ENCODE results near the gene SORCS2.

SORCS2 gene

DNA sequence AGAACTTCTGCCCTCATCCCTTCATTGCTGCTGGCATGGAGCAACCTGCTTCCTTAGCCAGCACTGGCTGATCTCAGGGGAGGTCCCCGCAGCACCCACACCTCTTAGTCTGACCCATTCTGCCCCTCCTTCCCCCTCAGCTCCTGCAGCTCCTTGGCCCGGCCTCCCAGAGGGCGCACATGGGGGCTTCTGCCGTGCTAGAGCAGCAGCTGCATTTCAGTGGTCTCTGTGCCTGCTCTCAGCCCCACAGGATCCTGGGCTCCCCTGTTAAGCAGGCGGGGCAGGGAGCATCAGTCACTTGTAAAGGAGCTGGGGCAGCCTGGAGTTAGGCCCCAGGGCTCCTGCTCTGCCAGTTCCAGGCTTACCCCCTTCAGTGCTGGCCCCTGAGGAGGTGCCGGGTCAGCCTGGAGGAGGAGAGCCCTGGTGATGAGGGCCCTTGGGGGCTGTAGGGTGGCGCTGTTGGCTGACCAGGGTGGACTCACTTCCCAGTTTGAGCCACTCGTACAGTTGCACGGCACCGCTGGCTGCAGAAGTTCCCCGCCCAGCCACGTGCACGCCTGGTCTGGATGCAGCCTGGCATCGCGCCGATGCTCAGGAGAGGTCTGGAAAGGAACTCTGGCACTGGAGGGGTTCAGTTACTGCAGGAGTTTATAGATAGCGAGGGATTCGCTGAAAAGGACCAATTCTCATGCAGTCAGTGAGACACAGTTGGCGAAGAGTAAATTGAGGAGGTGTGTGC, 327.5 kb downstream of the SORCS2 start:
- no peak for TF ChIP-seq EGR1 (IDR thresholded peaks at IDR 0.05)
- no peak for TF ChIP-seq YY1 (IDR thresholded peaks at IDR 0.05; ENCODE audit: low read depth)
- TF ChIP-seq, protein P1, sequence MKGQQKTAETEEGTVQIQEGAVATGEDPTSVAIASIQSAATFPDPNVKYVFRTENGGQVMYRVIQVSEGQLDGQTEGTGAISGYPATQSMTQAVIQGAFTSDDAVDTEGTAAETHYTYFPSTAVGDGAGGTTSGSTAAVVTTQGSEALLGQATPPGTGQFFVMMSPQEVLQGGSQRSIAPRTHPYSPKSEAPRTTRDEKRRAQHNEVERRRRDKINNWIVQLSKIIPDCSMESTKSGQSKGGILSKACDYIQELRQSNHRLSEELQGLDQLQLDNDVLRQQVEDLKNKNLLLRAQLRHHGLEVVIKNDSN (IDR thresholded peaks at IDR 0.05) = no peak
- TF ChIP-seq, protein P2, sequence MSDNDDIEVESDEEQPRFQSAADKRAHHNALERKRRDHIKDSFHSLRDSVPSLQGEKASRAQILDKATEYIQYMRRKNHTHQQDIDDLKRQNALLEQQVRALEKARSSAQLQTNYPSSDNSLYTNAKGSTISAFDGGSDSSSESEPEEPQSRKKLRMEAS (IDR thresholded peaks at IDR 0.05) = no peak
- TF ChIP-seq CREB1 (IDR thresholded peaks at IDR 0.05; ENCODE audit: low read depth) = no peak
- no peak for TF ChIP-seq TCF12 (IDR thresholded peaks at IDR 0.05; ENCODE audit: low read depth)

DNA sequence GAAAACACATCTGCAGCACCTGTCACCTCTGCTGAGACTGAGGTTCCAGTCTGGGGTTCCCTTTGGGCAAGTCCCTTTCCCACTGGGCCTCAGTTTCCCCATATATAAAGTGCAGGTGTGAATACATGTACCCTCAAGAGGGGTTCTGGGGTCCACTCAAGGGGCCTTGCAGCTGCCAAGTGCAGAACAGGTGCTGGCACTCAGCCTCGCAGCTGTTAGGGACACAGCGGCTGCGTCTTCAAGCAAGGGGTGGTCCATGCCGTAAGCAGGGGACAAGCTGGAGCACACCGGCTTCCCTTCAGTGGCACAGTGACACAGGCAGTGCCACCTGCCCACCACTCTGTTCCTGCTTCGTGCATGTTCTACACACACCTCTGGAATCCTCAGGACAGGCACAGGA, 329.3 kb downstream of the SORCS2 start:
- TF ChIP-seq, protein P3, sequence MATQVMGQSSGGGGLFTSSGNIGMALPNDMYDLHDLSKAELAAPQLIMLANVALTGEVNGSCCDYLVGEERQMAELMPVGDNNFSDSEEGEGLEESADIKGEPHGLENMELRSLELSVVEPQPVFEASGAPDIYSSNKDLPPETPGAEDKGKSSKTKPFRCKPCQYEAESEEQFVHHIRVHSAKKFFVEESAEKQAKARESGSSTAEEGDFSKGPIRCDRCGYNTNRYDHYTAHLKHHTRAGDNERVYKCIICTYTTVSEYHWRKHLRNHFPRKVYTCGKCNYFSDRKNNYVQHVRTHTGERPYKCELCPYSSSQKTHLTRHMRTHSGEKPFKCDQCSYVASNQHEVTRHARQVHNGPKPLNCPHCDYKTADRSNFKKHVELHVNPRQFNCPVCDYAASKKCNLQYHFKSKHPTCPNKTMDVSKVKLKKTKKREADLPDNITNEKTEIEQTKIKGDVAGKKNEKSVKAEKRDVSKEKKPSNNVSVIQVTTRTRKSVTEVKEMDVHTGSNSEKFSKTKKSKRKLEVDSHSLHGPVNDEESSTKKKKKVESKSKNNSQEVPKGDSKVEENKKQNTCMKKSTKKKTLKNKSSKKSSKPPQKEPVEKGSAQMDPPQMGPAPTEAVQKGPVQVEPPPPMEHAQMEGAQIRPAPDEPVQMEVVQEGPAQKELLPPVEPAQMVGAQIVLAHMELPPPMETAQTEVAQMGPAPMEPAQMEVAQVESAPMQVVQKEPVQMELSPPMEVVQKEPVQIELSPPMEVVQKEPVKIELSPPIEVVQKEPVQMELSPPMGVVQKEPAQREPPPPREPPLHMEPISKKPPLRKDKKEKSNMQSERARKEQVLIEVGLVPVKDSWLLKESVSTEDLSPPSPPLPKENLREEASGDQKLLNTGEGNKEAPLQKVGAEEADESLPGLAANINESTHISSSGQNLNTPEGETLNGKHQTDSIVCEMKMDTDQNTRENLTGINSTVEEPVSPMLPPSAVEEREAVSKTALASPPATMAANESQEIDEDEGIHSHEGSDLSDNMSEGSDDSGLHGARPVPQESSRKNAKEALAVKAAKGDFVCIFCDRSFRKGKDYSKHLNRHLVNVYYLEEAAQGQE (IDR thresholded peaks at IDR 0.05; ENCODE audit: low read depth) = no peak

DNA sequence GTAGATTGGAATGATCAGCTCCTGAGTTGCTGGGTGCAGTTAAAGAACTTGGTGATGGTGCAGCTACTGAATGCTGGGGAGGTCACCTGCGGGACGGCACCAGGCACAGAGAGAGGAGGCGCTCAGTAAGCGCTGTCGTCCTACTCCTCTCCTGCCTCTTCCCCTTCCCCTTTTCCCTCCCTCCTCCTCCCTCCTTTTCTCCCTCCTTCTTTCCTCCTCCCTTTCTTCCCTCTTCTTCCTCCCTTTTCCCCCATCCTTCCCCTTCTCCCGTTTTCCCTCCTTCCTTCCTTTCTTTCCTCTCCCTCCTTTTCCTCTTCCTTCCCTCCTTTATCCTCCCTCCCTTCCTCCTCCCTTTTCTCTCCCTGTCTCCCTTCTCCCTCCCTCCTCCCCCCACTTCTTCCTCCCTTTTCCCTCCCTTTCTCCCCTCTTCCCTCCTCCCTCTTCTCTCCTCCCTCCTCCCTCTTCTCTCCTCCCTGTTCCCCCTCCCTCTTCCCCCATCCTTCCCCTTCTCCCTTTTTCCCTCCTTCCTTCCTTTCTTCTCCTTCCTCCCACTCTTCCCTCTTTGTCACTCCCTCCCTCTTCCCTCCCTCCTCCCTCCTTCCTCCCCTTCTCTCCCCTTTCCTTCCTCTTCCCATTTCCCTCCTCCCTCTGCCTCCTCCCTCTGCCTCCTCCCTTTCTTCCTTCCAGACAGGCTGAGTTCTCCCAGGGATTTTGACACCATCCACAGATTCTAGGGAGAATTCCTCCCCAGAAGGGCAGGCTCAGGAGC, 330.3 kb downstream of the SORCS2 start:
- TF ChIP-seq YY1 (IDR thresholded peaks at IDR 0.05; ENCODE audit: low read depth) = no peak
- TF ChIP-seq, protein P2 (IDR thresholded peaks at IDR 0.05) = no peak
- no peak for TF ChIP-seq ZBTB7A (IDR thresholded peaks at IDR 0.05; ENCODE audit: low read depth)
- TF ChIP-seq, protein P1 (IDR thresholded peaks at IDR 0.05) = no peak
- no peak for TF ChIP-seq EP300 (IDR thresholded peaks at IDR 0.05; ENCODE audit: borderline replicate concordance)
- no peak for TF ChIP-seq TAF1 (IDR thresholded peaks at IDR 0.05; ENCODE audit: low read depth)

DNA sequence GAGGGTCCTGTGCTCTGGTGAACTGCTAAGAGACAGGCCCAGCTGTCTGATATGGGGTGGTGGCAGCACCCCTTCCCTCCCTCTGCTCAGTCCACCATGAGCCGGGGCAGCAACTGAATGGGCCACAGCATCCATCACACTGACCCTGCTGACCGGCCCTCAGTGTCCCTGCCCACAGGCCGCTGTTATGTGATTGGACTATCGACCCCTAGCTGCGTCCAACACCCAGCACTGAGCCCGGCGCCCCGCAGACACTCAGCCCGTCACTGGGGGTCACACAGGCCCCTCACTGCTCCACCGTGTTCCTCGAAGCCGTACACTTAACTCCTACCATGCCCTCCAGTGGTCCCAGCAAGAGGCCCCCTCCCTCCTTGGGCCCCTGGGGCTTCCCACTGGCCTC, 331.2 kb downstream of the SORCS2 start:
- no peak for TF ChIP-seq TEAD4 (IDR thresholded peaks at IDR 0.05)
- no peak for TF ChIP-seq YY1 (IDR thresholded peaks at IDR 0.05; ENCODE audit: low read depth)
- TF ChIP-seq, protein P3 (IDR thresholded peaks at IDR 0.05; ENCODE audit: low read depth) = no peak
- TF ChIP-seq CREB1 (IDR thresholded peaks at IDR 0.05; ENCODE audit: low read depth) = no peak
- TF ChIP-seq, protein P1 (IDR thresholded peaks at IDR 0.05) = no peak
- no peak for TF ChIP-seq RAD21 (IDR thresholded peaks at IDR 0.05; ENCODE audit: low read depth)
- TF ChIP-seq NFIC (IDR thresholded peaks at IDR 0.05) = no peak
- TF ChIP-seq TAF1 (IDR thresholded peaks at IDR 0.05; ENCODE audit: low read depth) = no peak
- TF ChIP-seq, protein P2 (IDR thresholded peaks at IDR 0.05) = no peak
- no peak for TF ChIP-seq EP300 (IDR thresholded peaks at IDR 0.05; ENCODE audit: borderline replicate concordance)
- no peak for TF ChIP-seq FOXM1 (IDR thresholded peaks at IDR 0.05; ENCODE audit: borderline replicate concordance, low read depth)
- no peak for TF ChIP-seq EGR1 (IDR thresholded peaks at IDR 0.05)

DNA sequence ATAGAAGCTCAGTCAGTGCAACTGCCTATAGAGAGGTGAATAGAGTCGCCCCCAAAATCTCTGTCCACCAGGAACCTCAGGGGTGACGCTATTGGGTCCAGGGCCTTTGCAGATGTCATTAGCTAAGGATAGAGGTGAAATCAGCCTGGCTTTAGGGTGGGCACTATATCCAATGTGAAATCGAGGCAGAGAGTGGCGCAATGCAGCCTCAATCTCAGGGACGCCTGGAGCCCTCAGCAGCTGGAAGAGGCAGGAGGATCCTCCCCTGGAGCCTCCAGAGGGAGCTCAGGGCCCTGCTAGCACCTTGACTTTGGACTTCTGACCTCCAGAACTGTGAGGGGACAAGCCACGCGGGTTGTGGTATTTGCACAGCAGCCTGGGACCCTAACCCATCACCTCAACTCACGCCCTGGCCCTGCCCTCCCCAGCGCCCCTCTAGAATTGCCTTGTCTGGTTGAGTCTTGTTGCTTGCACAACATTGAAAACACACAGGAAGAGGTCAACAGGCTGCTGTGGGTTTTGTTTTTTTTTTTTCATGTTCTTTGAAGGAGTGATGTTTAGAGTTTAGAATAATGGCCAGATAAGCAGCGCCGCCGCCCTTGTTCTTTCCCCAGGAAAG, 331.8 kb downstream of the SORCS2 start:
- TF ChIP-seq RAD21 (IDR thresholded peaks at IDR 0.05; ENCODE audit: low read depth) = no peak

DNA sequence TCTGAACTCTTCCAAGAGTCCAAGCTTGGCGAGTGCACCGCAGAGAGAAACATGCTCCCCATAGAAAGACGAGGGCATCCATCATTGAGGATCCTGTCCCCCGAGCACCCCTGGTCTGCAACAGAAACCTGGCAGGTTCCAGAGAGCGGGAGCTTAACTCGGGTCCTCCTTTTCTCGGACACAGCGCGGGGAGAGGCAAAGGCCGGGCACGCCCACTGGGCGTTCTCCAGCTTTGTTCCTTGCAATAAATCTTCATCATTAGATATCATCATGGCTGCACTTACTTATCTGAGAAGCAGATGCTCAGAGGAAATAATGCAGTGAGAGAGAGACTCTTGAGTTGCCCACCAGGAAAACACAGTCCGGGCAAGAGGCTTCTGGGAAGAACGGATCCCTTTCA, 332.5 kb downstream of the SORCS2 start:
- TF ChIP-seq YY1 (IDR thresholded peaks at IDR 0.05; ENCODE audit: low read depth) = no peak

Data from Ishikawa (cell line).